Activated naive CD4-positive, alpha-beta T cell treated with Interleukin-2 at 50 U/mL for 16 hours (primary cell): Measurements from ENCODE around the gene TTC28.
"Not testable (repeated sequence)": the region's sequence is repeated elsewhere in the genome, so short reads cannot be mapped to it uniquely, and the experiment has no call there.

ENCODE experiments used
- DNase-seq: peaks from one replicate; pipeline ENCODE4 v3.0.0-alpha.2; 2020

Gene TTC28

GRCh38 chr22:28075358-28075981 lies 604.2 kb downstream of the TTC28 start:
- no peak for DNase-seq

DNA sequence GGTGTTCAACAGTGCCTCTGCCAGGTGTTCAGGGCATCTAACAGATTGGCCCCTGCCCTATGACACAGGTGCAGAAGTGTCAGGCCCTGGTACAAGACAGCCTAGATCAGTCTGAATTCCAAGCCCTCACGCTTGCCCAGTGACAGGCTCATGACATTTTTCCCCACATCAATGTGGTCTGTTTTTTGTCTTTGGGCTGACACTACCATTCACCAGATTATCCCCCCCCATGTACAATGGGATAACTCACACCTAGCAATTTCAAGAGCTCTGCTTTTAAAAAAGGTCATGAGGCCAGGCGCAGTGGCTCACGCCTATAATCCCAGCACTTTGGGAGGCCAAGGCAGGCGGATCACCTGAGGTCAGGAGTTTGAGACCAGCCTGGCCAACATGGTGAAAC lies 605.1 kb downstream of the TTC28 start:
- no peak for DNase-seq

DNA sequence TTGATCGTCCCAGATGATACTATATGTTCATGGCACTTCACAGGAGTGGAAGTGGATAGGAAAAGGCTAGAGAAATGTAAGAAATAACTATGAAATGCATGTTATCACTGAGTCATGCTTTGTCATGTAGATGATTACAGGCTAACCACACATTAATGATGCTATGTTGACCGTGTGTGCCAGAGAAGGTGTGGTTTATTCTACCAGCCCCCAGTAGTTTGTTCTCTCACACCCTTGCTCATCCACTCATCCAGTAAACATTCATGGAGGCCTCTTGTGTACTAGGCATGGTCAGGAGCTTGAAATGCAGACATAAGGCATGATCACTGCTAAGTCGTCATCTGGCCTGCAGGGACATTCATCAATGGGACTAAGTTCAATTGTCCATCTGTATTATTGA lies 607.6 kb downstream of the TTC28 start:
- no peak for DNase-seq

DNA sequence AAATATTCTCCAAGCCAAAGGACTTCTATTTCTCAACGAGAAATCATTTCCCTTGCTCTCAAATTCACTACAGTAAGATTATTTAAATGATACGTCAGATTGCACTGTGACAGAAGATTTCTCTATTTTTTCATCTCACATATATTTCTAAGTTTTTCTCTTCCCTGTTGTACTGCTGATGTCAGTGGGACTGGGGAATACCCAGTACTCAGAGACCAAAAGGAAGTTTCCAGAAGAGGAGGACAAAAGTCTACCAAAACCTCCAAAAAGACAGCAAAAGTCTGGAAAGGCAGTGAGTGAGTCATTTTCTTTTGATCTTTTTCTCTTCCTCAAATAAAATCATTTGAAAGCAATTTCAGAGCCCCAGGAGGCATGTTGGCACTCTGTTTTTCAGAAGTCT lies 610.8 kb downstream of the TTC28 start:
- DNase-seq, result no peak

DNA sequence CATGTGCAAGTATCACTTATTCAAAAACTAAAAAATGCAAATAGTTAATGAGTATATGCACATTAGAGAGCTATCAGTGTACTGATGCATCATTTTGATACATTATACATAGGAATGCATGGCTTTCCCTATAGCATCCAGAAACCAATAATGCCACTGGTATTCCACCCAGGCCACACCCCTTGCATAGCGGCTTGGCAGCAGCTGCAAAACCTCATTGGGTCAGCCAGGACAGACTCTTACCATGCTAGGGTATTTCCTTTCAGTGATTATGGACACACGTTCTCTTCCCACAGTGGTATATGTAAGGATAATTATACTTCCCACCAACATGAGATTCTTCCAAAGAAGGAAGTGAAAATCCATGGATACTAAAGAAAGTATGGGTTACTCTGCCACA lies 614.7 kb downstream of the TTC28 start:
- no peak for DNase-seq

DNA sequence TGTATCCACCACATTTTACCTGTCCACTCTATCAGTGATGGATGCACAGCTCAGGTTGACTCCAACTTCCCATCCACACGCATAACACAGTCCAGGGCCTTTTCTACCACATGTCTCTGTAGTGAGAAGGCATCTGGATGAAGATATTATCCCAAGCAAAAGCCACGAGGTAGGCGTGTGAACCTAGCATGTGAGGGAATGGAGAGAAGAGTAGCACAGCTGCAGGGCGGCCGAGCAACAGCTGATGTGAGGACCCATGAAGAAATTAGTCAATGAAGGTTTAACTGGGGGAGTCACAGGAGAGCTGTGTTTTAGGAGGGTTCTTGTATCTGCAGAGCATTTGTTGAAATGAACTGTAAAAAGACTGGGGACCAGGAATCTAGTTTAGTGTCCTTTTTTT lies 616.0 kb downstream of the TTC28 start:
- no peak for DNase-seq

DNA sequence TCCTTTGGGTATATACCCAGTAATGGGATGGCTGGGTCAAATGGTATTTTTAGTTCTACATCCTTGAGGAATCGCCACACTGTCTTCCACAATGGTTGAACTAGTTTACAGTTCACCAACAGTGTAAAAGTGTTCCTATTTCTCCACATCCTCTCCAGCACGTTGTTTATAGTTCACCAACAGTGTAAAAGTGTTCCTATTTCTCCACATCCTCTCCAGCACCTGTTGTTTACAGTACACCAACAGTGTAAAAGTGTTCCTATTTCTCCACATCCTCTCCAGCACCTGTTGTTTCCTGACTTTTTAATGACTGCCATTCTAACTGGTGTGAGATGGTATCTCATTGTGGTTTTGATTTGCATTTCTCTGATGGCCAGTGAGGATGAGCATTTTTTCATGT lies 619.0 kb downstream of the TTC28 start:
- not testable (repeated sequence) for DNase-seq

DNA sequence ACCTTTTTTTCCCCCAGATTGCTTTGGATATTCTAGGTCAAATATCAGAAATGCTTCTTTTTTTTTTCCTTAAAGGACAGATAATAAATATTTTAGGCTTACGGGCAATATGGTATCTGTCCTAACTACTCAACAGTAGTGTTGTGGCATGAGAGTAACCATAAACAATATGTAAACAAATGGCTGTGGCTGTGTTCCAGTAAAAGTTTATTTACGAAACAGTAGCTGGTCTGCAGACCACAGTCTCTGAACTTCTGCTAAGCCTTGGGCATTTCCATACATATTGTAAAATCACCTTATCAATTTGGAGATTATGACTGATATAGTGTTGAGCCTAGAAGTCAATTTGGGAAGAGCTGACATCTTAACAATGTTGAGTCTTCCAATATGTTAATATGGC lies 621.6 kb downstream of the TTC28 start:
- DNase-seq, result no peak

- DNase-seq, result no peak
Measured at GRCh38 chr22:28054819-28055208, 624.8 kb downstream of the TTC28 start.

GRCh38 chr22:28053896-28054818 lies 625.5 kb downstream of the TTC28 start:
- DNase-seq, result no peak

- no peak for DNase-seq
Measured at GRCh38 chr22:28052825-28053269, 626.8 kb downstream of the TTC28 start.

DNA sequence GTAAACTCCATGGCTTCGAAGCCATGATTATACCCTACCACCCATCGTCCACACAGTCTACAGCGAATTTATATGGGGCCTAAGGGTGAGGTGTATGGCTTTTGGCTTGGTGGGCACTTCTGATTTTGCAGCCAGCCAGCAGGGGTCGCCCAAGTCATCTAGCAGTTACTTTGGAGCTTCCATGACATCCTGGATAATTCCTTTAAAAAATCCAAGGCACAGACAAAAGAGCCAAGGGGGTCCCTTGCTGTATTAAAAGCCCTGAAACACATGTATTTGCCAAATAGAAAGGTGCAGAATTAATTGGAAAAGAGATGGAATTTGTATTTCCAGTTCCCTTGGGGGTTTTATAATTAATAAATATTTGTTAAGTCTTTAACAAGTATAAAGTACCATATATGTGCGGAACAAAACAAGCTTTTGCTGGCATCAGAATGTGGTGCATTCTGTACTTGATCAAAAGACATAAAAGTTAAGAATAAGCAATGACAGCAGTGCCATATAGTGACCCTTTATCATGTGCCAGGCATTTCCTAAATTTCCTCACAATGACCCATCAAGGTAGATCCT lies 627.8 kb downstream of the TTC28 start:
- no peak for DNase-seq

DNA sequence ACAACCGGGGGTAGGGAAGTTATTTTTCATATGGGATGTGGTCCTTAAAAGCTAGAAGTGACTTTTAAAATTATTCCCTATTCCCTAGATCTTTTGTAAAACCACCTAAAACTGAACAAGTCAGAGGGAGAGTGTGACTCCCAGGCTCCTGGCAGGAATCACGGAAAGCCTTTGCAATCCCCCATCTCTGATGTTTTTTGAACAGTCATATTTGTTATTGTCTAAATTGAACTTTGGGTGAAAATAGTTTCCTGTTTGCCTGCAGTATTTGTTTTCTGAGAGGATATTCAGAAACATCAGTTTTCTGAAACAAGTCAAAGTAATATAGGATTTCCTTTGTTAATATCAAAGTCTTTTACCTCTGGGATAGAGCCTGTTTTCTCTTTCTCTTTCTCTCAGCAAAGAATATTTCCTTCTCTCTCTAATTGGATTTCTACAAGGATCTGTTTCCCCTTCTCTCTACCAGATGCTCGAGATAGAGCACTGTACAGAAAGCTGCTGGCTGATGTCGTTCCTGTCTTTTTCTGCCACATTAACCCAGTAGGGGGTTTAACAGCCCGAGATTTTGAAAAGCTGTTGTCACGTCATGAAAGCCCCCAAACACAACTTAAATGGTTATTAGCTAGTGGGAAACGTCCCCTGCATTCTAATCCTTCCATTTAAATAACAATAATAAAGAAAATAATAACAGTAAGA lies 628.4 kb downstream of the TTC28 start:
- DNase-seq, result no peak

- DNase-seq, result no peak
Measured at GRCh38 chr22:28048529-28048928, 631.1 kb downstream of the TTC28 start.

- DNase-seq, result no peak
Measured at GRCh38 chr22:28047740-28048139, 631.9 kb downstream of the TTC28 start.

GRCh38 chr22:28046100-28046499 lies 633.5 kb downstream of the TTC28 start:
- no peak for DNase-seq

- DNase-seq, result no peak
Measured at GRCh38 chr22:28044546-28045173, 635.0 kb downstream of the TTC28 start.

DNA sequence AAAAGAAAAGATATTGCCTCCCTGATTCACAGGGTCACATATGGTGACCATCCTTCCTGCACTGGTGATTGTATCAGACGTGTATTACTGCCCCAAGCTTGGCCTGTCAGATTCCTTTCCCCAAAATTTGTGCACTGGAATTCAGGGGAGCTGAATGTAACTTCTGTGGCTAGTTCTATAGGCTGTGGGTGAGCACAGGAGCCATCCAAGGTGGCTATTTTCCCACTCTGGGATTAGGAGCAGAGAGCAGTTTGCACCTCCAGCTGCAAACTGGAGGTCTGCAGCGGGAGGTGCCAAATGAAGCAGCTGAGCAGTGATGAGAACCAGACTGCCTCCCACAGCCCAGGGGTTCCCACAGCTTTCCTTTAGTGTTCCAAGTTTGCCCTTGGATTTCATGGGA lies 636.4 kb downstream of the TTC28 start:
- DNase-seq, result no peak

GRCh38 chr22:28034760-28035401 lies 644.8 kb downstream of the TTC28 start:
- DNase-seq, result no peak

- DNase-seq, result no peak
Measured at GRCh38 chr22:28034145-28034759, 645.4 kb downstream of the TTC28 start.

DNA sequence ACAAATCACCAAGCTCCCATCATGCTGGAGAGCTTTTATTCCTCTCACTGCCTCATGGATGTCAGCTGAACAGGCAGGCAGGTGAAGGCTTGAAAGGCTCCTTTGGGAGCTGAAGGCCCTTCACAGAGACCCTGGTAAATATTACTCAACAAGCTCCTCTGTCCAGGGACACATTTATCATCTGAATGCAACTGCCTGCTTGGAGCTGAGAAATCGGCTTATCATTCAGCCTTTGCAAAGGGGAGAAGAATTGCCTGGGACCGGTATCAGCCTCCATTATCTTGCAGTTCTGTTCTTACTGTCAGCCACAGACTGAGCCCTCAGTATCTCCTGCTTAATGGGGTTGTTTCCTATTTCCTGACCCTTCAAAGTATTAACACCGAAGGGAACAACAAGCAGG lies 646.8 kb downstream of the TTC28 start:
- no peak for DNase-seq

- DNase-seq, result no peak
Measured at GRCh38 chr22:28031383-28031922, 648.2 kb downstream of the TTC28 start.
